Kidney glomerular epithelial cell (primary cell): ENCODE measurements around the gene CYP27B1.

Experiments
- DNase-seq: peaks from one replicate; lab custom pipeline; 2025; lab: John Stamatoyannopoulos, UW

The CYP27B1 gene

DNA sequence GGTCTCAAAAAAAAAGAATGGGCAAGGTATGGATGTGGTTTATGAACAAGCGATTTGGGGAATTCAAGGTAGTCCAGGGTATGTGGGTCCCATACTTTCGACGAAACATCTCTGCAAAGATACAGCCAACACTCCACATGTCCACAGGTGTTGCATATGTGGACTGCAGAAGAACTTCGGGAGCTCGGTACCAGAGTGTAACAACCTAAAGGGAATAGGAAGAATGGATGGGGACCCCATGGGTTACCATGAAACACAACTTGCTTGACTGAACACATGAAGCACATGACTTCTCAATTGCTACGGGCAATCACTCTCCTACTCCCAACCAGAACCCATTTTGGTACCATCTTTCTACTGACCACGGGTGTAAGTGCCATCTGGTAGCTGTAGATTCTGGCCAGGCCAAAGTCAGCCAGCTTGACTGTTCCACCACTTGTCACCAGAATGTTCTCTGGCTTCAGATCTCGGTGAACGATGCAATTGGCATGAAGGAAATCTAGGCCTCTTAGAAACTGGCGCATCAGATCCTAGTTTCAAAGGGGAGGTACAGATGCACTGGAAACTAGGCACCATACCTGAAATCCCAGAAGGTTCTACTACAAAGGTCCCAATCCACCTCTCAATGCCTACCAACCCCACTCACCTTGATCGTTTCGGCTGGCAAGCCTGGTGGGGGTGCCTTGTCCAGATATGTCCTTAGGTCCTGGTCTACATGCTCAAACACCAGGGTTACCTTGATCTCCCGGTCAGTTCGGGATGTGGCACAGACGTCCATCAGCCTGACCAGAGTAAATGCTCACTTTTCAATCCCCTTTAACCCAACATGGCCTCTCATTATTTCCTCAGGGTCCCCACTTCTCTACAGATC is 16.1 kb downstream of the CYP27B1 start:
- no peak for DNase-seq

DNA sequence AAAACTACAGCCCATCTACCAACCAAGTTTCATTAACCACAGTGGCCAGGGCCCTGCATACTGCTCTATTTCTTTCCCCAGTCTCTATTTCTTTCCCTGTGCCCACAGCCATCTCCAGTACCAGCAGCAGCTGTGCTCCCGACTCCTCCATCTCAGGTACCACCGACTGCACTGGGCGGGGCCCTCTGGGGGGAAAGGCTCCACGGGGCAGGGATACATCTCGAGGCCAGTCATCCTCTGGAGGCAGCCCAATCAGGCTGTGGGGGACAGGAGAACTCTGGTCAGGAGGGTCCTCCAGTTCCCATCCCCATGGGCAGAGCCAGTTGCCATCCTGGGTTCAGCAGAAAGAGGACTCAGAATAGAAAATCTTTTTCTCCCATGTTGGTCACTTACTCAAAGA is 17.8 kb downstream of the CYP27B1 start:
- no peak for DNase-seq

GRCh38 chr12:57746025-57746424 is 20.9 kb downstream of the CYP27B1 start:
- no peak for DNase-seq

DNA sequence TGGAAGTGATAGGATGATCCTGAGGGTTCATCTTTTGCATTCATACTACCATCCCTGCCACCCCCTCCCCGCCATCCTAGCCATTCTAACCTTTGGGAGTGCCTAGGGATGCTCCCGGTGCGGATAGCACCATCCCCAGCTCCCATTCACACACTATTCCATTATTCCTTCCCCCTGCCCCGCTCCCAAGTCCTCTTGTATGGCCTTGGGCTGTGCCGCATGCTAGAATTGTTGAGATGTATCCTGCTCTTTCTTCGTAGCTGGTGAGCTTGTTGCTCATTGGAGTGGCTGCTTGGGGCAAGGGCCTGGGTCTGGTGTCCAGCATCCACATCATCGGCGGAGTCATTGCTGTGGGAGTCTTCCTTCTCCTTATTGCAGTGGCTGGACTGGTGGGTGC is 21.4 kb downstream of the CYP27B1 start:
- DNase-seq = no peak

DNA sequence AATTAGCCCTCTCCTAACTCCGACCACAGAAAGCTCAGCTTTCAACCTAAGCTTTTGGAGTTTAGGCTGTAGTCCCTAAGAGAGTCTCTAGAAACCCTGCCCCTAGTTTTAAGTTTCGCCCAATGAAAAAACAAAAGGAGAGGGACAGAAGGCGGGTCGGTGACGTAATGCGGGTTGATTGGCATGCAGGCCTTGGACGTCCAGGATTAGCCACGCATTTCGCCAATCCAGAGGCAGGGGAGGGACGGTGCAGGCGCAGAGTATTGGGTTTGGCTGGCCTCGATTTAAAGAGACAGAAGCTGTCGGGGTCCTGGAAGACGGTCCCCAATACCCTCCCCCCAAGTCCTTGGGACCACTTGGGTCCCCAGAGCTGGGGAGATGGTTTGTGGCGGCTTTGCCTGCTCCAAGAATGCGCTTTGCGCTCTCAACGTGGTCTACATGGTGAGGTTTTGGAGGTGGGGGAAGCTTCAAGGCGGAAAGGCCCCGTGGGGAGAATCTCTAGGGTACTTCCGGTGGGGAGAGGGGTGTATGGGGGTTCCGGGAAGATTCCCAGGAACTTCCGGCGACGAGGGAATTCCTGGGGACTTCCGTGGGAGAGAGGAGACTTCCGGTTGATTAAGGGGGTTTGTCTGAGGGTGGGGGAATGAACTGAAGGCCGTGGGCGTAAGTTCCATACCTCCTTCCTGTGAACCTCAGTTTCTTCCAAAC is 21.9 kb downstream of the CYP27B1 start, which contains the start of gene TSPAN31:
TSPAN31 (plus strand) TSS at position 263 of the 708 bp plus-strand sequence; CDS start at position 379, 116 bp downstream.
- peak; percentile 97 for DNase-seq

DNA sequence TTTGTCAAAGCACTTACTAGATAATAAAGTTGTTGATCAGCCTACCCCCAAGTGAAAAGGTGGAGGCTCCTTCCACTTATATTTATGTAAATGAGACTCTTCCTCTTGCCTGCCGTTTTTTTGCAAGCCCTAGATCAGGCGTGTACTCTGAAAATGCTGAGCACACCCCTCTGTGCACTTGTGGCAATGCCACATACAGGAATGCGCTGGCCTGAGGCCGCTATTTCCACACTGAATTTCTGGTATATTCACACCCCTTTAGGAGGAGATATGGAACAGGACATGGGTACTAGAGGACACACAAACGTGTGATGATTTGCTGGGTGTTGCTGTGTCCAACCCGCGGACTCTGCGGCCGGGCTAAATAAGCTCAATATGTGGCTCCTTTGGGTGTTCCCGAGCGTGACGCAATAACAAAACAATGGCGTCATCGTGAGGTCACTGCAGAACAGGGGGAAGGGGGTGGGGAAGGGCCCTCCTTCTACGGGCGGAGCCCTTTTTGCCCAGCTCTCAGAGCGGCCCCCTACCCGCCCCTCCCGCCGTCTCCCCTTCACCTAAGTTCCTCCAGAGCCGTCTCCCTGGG is 22.6 kb downstream of the CYP27B1 start:
- DNase-seq = peak; percentile 91

DNA sequence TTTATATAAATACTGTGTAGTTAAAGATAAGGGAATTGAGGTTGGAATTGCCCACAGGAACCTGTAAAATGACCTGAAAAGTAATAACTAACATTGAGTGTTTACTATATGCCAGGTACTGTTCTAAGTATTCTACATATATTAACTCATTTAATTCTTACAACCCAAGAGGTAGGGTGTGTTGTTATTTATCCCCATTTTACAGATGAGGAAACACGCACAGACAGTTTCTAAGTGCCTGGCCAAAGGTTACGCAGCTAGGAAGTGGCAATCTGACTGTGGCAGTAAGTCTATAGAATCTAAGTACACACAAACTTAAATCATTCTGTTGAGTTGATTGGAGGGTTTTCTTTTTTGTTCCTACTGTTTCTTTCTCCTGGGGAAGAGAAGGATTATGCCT is 23.1 kb downstream of the CYP27B1 start:
- DNase-seq = no peak

DNA sequence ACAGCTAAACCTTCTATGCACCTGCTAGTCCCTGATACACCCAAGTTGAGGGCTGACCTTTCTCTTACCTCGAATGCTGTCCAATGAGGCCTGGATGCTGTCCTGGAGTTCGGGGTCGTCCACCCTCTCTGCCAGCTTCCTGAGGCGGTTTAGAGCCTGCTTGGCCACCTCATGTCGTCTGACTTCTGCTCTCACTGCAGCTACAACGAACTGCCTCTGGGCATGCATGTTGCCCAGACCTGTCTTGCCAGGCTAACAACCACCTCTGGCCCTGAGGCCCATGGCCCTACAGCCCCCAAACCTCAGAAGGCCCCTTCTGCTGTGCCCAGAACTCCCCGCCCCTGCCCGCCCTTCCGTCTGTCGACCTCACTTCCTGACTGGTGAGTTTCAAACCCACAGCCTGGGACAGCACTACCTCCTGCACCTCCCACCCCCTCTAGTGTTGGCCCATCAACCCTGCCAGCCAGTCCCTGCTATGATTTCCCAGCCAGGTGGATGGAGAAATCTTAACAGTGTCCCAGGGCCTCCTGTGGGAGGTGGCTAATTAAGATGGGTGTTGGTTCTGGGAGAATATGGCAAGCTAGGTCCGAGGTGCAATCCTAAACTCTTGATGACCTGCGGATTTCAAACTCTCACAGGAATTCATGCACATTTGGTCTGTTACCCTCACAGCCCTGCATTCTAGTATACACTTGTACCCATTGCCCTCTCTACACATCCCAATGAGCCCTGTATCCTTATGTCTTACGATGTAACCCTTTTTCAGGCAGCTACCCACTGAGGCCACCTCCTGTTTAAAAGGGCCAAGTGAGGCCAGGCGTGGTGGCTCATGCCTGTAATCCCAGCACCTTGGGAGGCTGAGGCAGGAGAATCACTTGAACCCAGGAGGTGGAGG is 24.8 kb downstream of the CYP27B1 start:
- DNase-seq = no peak

DNA sequence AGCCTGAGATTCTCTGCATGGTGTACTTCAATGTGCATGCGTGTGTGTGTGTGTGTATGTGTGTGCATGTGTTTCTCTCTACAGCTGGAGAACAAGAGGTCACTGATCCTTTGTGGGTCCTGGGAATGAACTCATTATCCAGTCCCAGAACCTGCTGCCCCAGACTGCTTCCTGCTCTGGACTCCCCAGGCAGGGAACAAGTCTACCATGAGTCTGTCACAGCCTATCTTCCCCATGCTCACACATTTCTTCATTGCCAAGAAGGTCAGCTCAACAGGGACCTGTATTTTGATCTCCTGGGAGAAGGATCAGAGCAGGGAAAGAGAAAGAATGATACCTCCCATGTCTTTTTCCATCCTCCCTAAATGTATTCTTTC is 25.5 kb downstream of the CYP27B1 start:
- no peak for DNase-seq

GRCh38 chr12:57740656-57741412 is 26.0 kb downstream of the CYP27B1 start:
- no peak for DNase-seq

DNA sequence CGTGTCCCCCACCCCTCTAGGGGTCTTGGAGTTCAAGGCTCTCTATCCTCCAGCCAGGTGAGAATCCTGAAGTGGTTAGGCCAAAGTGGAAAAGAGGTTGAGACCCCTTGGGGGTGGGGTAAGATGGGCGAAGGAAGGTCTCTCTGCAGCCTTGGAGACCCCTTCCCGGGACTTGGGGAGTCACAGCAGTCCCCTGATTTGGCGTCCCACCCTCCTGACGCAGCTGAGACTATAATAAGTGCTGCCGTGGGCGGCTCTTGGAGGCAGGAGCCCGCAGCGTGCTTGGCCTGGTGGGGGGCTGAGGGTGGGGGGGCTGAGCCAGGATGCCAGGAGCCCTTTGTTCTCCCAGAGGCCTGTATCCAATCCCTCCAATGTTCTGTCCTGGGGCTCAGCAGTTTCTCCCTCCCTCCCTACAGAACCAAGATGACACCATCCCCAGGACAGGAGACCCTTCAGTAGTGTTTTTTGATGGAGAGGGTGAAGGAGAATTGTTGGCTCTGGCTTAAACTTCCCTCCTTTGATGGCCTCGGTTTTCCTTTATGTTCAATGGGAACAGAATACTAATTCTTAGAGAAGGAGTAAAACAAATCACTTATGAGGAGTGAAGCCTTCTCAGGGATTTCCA is 26.9 kb downstream of the CYP27B1 start:
- DNase-seq = no peak

DNA sequence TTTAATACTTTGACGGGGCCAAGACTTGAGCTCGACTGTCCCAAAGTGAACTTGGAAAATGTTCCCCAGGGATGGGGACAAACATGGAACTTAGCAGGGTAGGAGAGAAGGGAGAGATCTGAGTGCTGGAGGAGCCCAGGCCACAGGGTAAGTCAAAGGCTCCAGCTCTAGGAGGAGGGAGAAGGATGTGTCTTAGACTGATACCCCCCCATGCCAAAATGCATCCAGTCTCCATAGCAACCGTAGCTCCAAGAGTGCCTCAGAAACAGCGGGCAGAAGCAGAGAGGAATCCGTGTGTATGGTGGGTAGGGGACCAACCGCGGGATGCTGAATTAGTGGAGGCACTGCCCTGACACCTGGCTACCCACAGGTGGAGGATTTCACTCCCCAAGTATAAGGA is 27.5 kb downstream of the CYP27B1 start:
- DNase-seq = no peak

DNA sequence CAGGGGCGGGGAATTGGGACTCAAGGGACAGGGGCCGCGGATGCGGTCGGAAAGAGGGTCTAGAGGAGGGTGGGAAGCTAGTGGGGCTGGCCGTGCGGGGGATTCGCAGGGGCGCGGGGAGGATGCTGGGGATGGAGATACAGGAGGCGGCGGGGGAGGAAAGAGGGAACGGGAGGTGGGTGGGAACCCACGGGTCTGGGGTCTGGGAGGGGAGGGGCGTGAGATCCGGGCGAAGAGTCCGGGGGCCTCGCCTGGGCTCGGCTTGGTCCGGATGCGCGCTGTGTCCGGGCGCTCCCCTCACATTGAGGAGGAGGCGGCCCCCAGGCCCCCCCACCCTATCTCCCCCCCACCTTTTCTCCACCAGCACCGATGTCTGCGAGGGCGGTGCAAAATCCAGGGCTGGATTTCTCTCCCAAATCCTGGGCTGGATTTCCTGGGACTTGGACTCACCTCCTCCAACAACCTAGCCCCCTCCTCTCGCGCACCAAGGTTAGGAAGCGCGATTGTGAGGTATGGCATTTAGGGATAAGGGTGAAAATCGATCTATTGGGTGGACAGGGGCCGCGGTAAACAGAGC is 28.1 kb downstream of the CYP27B1 start, which contains the start of gene AGAP2:
AGAP2 (minus strand) TSS at position 82 of the 577 bp plus-strand sequence. CDS start 496 bp downstream, outside the sequence.
- DNase-seq = no peak

DNA sequence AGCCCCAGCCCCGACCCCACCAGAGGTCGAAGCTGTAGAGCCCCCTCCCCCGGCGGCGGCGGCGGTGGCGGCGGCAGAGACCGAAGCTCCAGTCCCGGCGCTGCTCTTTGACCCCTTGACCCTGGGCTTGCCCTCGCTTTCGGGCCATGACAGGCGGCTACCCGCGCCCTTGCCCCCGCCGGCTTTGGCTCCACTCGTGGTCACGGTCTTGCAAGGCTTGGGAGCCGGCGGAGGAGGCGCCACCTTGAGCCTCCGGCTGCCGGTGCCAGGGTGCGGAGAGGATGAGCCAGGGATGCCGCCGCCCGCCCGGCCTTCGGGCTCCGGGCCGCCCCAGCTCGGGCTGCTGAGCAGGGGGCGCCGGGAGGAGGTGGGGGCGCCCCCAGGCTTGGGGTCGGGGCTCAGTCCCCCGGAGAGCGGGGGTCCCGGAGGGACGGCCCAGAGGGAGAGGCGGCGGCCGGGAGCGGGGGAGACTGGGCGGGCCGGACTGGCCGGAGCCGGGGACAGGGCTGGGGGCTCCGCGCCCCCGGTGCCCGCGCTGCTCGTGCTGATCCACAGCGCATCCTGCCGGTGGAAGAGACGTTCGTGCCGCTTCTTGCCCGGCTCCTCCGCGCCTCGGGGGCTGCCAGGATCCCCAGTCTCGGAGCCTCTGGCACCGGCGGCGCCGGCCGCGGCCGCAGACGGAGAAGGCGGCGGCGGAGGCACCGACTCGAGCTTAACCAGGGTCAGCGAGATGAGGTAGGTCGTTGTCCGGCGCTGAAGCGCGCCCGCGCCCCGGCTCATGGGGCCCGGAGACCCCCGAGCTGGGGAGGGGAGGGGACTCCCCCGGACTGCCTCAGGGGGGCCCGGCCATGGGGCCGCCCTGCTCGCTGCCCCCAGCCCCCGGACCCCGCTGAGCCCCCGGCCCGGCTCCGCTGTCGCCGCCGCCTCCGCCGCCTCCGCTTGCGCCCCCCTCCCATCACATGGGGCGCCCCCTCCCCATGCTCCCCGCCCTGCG is 29.1 kb downstream of the CYP27B1 start:
- DNase-seq = no peak

- DNase-seq = no peak
Measured at GRCh38 chr12:57736741-57737466, 30.0 kb downstream of the CYP27B1 start.

GRCh38 chr12:57735952-57736740 is 30.7 kb downstream of the CYP27B1 start:
- DNase-seq = no peak

GRCh38 chr12:57735198-57735855 is 31.6 kb downstream of the CYP27B1 start:
- no peak for DNase-seq
